ENCODE data around the gene THBS2. TPM values are rescaled to one million over a fixed set of nuclear protein-coding genes. Genes with fewer than 3 reads are reported as not detected.

Gene THBS2
- total and polyA plus RNA-seq, 12 donors, result 5.2 to 45.9 (median 10.7) TPM

GRCh38 chr6:169283924-169284323 lies 30.3 kb upstream of the THBS2 start:
- TF ChIP-seq, protein P1, sequence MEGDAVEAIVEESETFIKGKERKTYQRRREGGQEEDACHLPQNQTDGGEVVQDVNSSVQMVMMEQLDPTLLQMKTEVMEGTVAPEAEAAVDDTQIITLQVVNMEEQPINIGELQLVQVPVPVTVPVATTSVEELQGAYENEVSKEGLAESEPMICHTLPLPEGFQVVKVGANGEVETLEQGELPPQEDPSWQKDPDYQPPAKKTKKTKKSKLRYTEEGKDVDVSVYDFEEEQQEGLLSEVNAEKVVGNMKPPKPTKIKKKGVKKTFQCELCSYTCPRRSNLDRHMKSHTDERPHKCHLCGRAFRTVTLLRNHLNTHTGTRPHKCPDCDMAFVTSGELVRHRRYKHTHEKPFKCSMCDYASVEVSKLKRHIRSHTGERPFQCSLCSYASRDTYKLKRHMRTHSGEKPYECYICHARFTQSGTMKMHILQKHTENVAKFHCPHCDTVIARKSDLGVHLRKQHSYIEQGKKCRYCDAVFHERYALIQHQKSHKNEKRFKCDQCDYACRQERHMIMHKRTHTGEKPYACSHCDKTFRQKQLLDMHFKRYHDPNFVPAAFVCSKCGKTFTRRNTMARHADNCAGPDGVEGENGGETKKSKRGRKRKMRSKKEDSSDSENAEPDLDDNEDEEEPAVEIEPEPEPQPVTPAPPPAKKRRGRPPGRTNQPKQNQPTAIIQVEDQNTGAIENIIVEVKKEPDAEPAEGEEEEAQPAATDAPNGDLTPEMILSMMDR (IDR thresholded peaks at IDR 0.05), result no peak
- Histone ChIP-seq H3K9me3 (no peaks in the 10 kb centered on the region), H3K36me3 (no peaks in the 10 kb centered on the region), H3K27ac (no peak overlapping the region), H3K4me3 (no peak overlapping the region), H3K4me1 (peaks cover 0 to 8% (median 2%) of the 10 kb centered on the region in 9 donors), H3K27me3 (peaks cover 0 to 12% (median 4%) of the 10 kb centered on the region in 7 donors)
- intact Hi-C loops (cut with DNase I), result no loop called here
- DNase-seq (no peak), ATAC-seq (no peak)
- WGBS, 2 donors, result 92 to 96% methylated on average over 1 of the region's 1 CpG

GRCh38 chr6:169282043-169282442 lies 28.4 kb upstream of the THBS2 start:
- TF ChIP-seq, protein P1 (IDR thresholded peaks at IDR 0.05), result no peak
- Histone ChIP-seq H3K36me3 (no peaks in the 10 kb centered on the region), H3K4me3 (no peak overlapping the region), H3K27me3 (peaks cover 0 to 12% (median 4%) of the 10 kb centered on the region in 7 donors), H3K9me3 (no peaks in the 10 kb centered on the region), H3K4me1 (no peaks in the 10 kb centered on the region), H3K27ac (no peak overlapping the region)
- WGBS, 2 donors, result 93 to 95% methylated on average over 15 of the region's 15 CpGs
- DNase-seq (no peak), ATAC-seq (no peak)
- intact Hi-C loops (cut with DNase I), result no loop called here

- Histone ChIP-seq H3K27ac (no peak overlapping the region), H3K4me1 (no peaks in the 10 kb centered on the region), H3K4me3 (no peak overlapping the region), H3K9me3 (no peaks in the 10 kb centered on the region), H3K36me3 (no peaks in the 10 kb centered on the region), H3K27me3 (peaks cover 0 to 6% (median 3%) of the 10 kb centered on the region in 7 donors)
- DNase-seq (no peak), ATAC-seq (no peak)
- intact Hi-C loops (cut with DNase I), result no loop called here
- TF ChIP-seq, protein P1 (IDR thresholded peaks at IDR 0.05), result no peak
Measured at GRCh38 chr6:169277619-169278018, 24.0 kb upstream of the THBS2 start.

- ATAC-seq (no peak), DNase-seq (no peak)
- Histone ChIP-seq H3K27ac (no peak overlapping the region), H3K4me3 (no peak overlapping the region), H3K9me3 (no peaks in the 10 kb centered on the region), H3K27me3 (peaks cover 0 to 11% (median 0%) of the 10 kb centered on the region in 7 donors), H3K4me1 (peaks cover 0 to 7% (median 0%) of the 10 kb centered on the region in 9 donors), H3K36me3 (no peaks in the 10 kb centered on the region)
- intact Hi-C loops (cut with DNase I), result no loop called here
- 50 to 67% methylated on average over 1 of the region's 1 CpG for WGBS, 2 donors
- TF ChIP-seq, protein P1 (IDR thresholded peaks at IDR 0.05), result no peak
Measured at GRCh38 chr6:169274781-169275180, 21.1 kb upstream of the THBS2 start.

All from heart right ventricle (tissue), 16 donors.